Activated CD8-positive, alpha-beta memory T cell treated with anti-CD3 and anti-CD28 coated beads for 48 hours (primary cell): ENCODE data around the gene POMGNT2.
"Not testable (repeated sequence)": the region's sequence is repeated elsewhere in the genome, so short reads cannot be mapped to it uniquely, and the experiment has no call there.

Source experiments
- DNase-seq, 3 experiments: peaks; one replicate each; pipeline ENCODE4 v3.0.0-alpha.2; 2020; ENCODE audit warnings: low read depth in 2 of 3, low spot score in 2 of 3

Gene POMGNT2

GRCh38 chr3:43077261-43077660, 28.6 kb downstream of the POMGNT2 start:
- DNase-seq: no peak

DNA sequence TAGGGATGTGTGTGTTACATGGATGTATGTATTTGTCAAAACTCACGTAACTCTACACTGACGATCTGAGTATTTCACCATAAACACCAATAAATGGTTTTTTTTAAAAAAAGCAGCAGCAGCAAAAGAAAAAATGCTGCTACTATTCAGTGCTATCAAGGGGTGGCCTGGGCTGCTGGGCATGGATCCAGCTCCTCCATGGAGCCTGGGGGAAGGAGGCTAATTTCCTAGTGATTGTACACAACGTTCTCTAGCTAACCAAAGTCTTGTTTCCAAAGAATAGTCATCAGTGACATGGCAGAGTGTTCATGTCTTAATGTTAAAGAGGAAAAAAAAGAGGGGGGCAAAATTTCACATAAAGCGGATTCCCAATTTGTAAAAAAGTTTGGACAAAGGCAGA, 29.0 kb downstream of the POMGNT2 start:
- no peak for DNase-seq

GRCh38 chr3:43075904-43076661, 29.8 kb downstream of the POMGNT2 start:
- DNase-seq: no peak

- DNase-seq: no peak
Observed at GRCh38 chr3:43074901-43075689, 30.8 kb downstream of the POMGNT2 start.

GRCh38 chr3:43074482-43074881, 31.4 kb downstream of the POMGNT2 start:
- no peak for DNase-seq

DNA sequence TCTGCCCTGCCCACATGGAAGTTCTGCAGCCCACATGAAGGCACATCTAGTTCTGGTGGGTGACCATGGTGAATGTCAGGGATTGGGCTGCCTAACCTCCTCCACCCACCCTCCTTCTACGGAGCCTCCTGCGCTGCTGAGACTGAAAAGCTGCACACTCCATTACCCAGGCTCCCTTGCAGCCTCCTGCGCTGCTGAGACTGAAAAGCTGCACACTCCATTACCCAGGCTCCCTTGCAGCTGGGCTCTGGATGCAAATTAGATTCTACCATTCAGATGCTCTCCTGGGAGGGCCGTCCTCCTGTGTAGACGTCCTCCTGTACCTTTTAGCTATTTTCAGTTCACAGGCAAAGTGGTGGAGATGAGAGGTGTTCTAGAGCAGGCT, 32.1 kb downstream of the POMGNT2 start:
- DNase-seq: no peak

GRCh38 chr3:43073116-43073835, 32.6 kb downstream of the POMGNT2 start:
- DNase-seq: no peak

DNA sequence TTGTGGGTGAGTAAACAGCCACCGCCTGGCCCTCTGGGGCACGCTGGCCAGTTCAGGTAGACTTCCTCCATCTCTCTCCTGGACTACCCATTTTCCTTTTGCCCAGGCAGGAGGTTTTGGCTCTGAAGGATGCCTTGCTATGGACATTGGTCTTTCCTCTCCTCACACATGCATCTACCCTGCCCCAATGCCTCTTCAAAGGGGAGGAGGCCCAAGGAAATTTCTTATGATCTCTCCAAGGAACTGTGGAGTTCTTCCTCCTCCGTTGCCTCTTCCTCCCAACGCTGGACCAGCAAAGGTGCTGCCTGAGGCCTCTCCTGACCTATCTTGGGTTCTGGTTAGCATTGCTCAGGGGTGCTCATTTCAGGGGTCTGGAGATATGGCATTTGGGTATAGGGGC, 33.5 kb downstream of the POMGNT2 start:
- DNase-seq: no peak

DNA sequence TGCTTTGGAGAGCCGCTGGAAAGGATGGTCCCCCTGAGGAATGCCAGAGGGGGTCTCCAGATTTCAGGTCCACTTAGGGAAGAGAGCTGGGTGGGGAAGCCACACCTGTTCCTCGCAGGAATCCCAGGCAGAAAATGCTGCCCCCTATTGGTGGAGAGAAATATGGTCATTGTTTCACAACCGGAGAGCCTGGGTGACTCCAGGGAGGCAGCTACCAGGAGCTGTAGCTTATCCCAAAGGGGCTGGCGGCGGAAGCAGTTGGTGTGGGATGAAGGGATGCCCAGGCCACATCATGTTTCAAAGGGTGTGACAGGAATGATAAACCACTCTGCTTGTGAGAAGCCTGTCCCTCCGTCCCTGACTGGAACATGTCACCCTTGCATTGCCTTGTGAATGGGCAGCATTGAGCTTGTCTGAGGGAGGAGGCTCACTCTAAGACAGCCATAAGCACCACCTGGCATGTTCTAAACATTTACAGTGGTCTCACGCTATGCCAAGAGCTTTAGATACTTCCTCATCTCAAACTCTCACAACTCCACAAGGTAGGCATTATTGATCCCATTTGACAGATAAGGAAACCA, 34.5 kb downstream of the POMGNT2 start:
- DNase-seq: peak in 1 of 3 experiments; percentile 6

GRCh38 chr3:43070670-43071069, 35.2 kb downstream of the POMGNT2 start:
- DNase-seq: not testable (repeated sequence)

GRCh38 chr3:43063114-43063513, 42.8 kb downstream of the POMGNT2 start:
- no peak for DNase-seq

DNA sequence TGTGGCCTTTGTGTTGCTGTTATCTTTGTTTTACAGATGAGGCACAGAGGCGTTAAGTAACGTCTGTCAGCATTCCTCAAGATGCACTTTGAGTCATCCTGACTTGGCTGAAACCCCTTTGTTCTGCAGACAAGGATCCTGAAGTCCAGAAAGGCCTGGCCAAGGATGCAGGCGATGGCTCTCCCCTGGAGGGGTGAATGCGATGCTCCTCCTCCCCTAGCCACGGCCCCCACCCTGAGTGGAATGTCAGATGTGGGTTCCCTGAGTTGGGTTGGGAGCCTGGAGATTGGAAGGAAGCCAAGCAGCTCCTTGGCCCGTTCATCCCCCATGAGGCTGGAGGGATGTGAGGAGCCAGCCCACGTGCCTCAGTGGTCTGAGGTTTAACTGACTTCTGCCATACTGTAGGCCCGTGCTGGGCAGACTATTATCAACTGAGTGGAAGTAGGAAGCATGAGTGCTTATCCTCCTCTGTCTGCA, 43.3 kb downstream of the POMGNT2 start:
- no peak for DNase-seq

DNA sequence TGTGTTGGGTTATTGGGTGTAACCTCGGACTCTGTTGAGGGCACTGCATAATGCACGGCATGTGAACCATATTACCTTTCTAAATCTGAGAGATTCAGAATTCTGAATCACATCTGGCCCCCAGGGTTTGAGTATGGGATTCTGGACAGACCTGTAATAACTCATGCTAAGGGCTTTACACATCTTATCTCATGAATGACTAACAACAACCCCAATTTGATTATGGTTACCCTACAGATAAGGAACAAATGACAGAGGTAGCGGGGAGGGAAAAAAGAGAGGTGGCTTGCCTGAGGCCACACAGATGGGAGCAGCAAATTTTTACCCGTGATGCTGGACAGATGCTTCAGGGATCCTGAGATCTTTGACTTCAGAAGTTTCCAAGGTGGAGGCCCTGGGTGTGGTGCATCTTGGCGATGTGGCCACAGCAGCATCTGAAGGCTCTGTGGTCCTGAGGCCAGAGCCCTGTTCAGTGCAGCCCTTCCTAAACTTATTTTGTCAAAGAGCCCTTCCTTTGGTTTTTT, 43.8 kb downstream of the POMGNT2 start:
- DNase-seq: no peak

GRCh38 chr3:43061101-43061895, 44.6 kb downstream of the POMGNT2 start:
- DNase-seq: no peak

- DNase-seq: no peak
Observed at GRCh38 chr3:43059456-43059855, 46.4 kb downstream of the POMGNT2 start.

GRCh38 chr3:43055806-43056770, 49.8 kb downstream of the POMGNT2 start:
- no peak for DNase-seq

DNA sequence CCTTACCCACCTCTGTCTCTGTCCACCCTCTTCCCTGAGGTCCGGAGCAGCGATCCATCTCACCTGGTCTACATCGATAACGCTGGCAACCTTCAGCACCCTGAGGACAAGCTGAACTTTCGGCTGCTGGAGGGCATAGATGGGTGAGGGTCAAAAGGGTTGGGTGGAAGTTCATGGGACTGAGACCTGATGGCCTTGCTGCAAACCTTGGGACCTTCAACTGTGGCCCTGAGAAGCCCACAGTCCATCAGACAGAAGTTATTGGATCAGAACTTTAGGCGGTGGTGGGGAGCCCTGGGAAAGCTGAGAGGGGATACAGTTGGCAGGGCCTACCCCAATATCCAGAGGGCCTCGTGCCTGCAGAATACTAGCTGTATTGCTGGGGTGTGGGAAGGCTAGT, 50.5 kb downstream of the POMGNT2 start:
- no peak for DNase-seq

DNA sequence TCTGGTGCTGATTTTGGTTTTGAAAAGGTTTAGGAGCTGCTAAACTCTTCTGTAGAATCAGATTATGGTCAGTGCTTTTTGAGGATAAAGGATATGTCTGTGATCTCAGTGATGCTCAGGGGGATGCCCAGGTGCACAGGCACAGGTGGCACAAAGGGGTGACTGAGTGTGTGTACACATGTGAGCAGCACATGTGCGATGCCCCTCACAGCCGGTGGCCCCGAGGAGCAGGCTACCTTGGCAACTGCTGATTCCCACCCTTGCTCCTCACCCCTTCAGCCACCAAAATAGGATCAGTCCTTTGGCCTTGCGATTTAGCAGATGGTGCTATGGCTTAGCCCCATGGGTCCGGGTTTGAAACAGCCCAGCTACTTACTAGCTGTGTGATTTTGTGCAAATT, 51.1 kb downstream of the POMGNT2 start:
- DNase-seq: no peak

- DNase-seq: no peak
Observed at GRCh38 chr3:43053291-43053690, 52.6 kb downstream of the POMGNT2 start.
